Measurements from ENCODE around the gene ARMC9. TPM values are rescaled to one million over a fixed set of nuclear protein-coding genes. Genes with fewer than 3 reads are reported as not detected.

ARMC9 gene
- total RNA-seq, 1 donor: 189 TPM

GRCh38 chr2:231421051-231421580 lies 222.7 kb downstream of the ARMC9 start:
- DNase-seq (ENCODE audit: low read depth): no peak
- no peak overlapping the region for H3K4me3 ChIP-seq (ENCODE audit: low read depth, low read length)
- no peak for TF ChIP-seq CTCF (IDR thresholded peaks at IDR 0.05; ENCODE audit: insufficient read depth, low read depth, low read length)

- no peak for TF ChIP-seq CTCF (IDR thresholded peaks at IDR 0.05; ENCODE audit: insufficient read depth, low read depth, low read length)
- H3K4me3 ChIP-seq (ENCODE audit: low read depth, low read length): no peak overlapping the region
Measured at GRCh38 chr2:231422056-231422455, 223.6 kb downstream of the ARMC9 start.

GRCh38 chr2:231423176-231423575 lies 224.7 kb downstream of the ARMC9 start:
- no peak for DNase-seq (ENCODE audit: low read depth)
- TF ChIP-seq CTCF (IDR thresholded peaks at IDR 0.05; ENCODE audit: insufficient read depth, low read depth, low read length): no peak
- H3K4me3 ChIP-seq (ENCODE audit: low read depth, low read length): no peak overlapping the region

More at GRCh38 chr2:231422056-231422455, 223.6 kb downstream of the ARMC9 start:
- no peak for DNase-seq (ENCODE audit: low read depth)

Small RNAs within 50 kb of the gene (small RNA-seq; reads per million reads assigned to genes)
- not detected for gene AC018738.1
- 0.66 reads per million for gene MIR4777

Other genes starting within 250 kb of the ARMC9 start
- not detected in 2 replicates for gene SPATA3, start 202.5 kb upstream of the ARMC9 start, total RNA-seq
- gene C2orf72, start 161.1 kb upstream of the ARMC9 start, total RNA-seq: not detected in 2 replicates
- gene PSMD1, start 141.8 kb upstream of the ARMC9 start, total RNA-seq: 116 and 153 TPM in 2 replicates
- 109 and 159 TPM in 2 replicates for gene HTR2B, start 73.6 kb upstream of the ARMC9 start, total RNA-seq
- 0.43 and 0.64 TPM in 2 replicates for gene B3GNT7, start 197.1 kb downstream of the ARMC9 start, total RNA-seq

All from fibroblast of villous mesenchyme (primary cell).